ENCODE results near the gene THOC2.

- no peak for TF ChIP-seq CTCF (IDR thresholded peaks at IDR 0.05)
- no peak for TF ChIP-seq EP300 (IDR thresholded peaks at IDR 0.05)
- no peak for TF ChIP-seq POLR2A (IDR thresholded peaks at IDR 0.05)
- TF ChIP-seq POLR2AphosphoS5 (IDR thresholded peaks at IDR 0.05), result no peak
These were observed 22.3 kb upstream of the THOC2 start for GRCh38 chrX:123755107-123755506.
